Measurements from ENCODE around the gene REXO2. TPM values are rescaled to one million over a fixed set of nuclear protein-coding genes. Genes with fewer than 3 reads are reported as not detected.

REXO2 gene
- total RNA-seq, 1 experiment from 2014 or later, result 74.2 TPM

DNA sequence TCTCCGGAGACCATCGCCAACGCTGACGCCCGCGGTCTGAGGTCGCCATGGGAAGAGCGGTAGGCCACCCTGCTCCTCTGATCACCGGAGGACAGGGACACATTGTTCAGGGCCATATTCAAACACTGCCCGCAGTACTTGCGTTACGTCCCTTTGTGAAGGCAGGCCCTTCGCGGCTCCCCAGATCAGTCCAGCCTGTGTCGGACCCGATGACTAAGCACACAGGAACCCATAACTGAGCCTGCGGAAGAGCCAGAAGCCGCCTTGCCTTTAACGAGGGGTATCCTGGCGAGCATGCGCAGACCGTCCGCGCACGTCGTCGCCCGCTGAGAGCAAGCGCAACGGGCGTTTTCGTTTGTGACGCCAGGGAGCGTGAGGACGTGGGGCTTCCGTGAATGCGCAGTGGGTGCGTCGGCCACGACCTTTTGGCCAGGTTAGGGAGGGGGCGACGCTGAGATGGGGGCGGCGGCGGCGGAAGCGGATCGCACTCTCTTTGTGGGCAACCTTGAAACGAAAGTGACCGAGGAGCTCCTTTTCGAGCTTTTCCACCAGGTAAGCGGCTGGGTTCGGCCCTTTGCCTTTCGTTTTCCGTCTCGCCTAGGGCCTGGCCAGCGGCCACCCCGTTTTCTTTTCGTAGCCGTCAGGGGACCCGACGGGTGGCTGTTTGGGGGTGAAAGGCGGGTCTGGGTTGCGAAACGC is 38.9 kb upstream of the REXO2 start, which contains the start of the genes C11orf71 and RBM7:
Gene C11orf71 (minus strand): TSS at position 296 of the 699 bp plus-strand sequence. CDS start 180 bp downstream, at position 116.
Gene RBM7 (plus strand): TSS at position 451 of the 699 bp plus-strand sequence. CDS start 6 bp downstream, at position 457.
- Mint-ChIP-seq H3K4me1 (ENCODE audit: low read depth, unreplicated experiment) (peaks cover 31% of the 10 kb centered on the region), H3K36me3 (ENCODE audit: insufficient read depth, unreplicated experiment) (peaks cover 41% of the 10 kb centered on the region), H3K9me3 (ENCODE audit: low read depth, unreplicated experiment) (no peaks in the 10 kb centered on the region), H3K27ac (ENCODE audit: unreplicated experiment) (peak within 1 kb of the TSS; percentile 99), H3K27me3 (ENCODE audit: unreplicated experiment) (no peaks in the 10 kb centered on the region), H3K4me3 (ENCODE audit: low read depth, unreplicated experiment) (peak within 1 kb of the TSS; percentile 95)
- peak; percentile 90 for DNase-seq
- intact Hi-C loops (cut with micrococcal nuclease; ENCODE audit: unreplicated experiment), result loop anchor here (2.0 to 5.0 kb wide), 3 partner anchors 38 to 103 kb away; partner anchors contain the start of genes NNMT and REXO2
- BruUV-seq (replicated peaks), result no TSS peak
- TF ChIP-seq, protein P1, sequence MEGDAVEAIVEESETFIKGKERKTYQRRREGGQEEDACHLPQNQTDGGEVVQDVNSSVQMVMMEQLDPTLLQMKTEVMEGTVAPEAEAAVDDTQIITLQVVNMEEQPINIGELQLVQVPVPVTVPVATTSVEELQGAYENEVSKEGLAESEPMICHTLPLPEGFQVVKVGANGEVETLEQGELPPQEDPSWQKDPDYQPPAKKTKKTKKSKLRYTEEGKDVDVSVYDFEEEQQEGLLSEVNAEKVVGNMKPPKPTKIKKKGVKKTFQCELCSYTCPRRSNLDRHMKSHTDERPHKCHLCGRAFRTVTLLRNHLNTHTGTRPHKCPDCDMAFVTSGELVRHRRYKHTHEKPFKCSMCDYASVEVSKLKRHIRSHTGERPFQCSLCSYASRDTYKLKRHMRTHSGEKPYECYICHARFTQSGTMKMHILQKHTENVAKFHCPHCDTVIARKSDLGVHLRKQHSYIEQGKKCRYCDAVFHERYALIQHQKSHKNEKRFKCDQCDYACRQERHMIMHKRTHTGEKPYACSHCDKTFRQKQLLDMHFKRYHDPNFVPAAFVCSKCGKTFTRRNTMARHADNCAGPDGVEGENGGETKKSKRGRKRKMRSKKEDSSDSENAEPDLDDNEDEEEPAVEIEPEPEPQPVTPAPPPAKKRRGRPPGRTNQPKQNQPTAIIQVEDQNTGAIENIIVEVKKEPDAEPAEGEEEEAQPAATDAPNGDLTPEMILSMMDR (IDR thresholded peaks at IDR 0.05; ENCODE audit: unreplicated experiment), result no peak
- CTCF ChIA-PET, result interaction anchor here (0.9 kb wide), 1 partner anchor 38 kb away, joined by 3 read pairs; no protein-coding TSS in a partner anchor

DNA sequence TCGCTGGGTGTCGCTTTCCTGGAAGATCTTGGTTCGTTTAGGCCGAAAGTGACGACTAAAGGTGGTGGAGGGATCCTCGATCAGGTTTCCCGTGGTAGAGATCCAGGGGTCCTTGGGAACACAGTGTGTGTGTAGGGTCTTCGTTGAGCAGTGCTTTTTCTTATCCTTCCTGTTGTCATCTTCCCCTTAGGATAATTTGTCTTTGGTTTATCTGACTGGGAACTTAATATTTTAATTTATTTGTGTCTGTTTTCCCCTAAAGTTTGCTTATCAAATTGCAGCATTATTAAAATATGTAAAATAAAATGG is 38.4 kb upstream of the REXO2 start:
- intact Hi-C loops (cut with micrococcal nuclease; ENCODE audit: unreplicated experiment), result loop anchor here (2.0 to 5.0 kb wide), 3 partner anchors 38 to 104 kb away; partner anchors contain the start of genes NNMT and REXO2
- peaks cover 31% of the 10 kb centered on the region for H3K4me1 Mint-ChIP-seq (ENCODE audit: low read depth, unreplicated experiment)

DNA sequence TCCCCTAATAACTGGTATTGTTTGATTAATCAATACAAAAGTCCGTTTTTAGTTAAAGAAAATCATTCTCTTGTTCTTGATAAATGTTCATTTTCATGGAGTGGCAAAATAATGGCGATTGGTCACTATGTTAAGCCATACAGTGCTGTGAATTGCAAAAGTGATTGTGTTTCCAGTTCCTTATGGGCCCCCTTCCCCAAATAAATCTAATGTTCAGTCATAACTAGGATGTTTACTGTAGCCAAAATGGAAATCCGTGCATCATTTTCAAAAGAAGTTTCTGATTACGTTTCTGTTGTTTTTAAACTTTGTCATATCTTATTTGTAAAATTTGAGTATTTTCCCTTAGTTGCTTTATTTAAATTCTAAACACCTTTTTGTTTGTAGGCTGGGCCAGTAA is 38.0 kb upstream of the REXO2 start:
- intact Hi-C loops (cut with micrococcal nuclease; ENCODE audit: unreplicated experiment), result loop anchor here (2.0 to 5.0 kb wide), 3 partner anchors 37 to 104 kb away; partner anchors contain the start of genes NNMT and REXO2
- no peak for DNase-seq
- H3K9me3 Mint-ChIP-seq (ENCODE audit: low read depth, unreplicated experiment), result no peaks in the 10 kb centered on the region
- H3K36me3 Mint-ChIP-seq (ENCODE audit: insufficient read depth, unreplicated experiment), result peaks cover 41% of the 10 kb centered on the region
- peak overlapping the region; percentile 95 for H3K4me3 Mint-ChIP-seq (ENCODE audit: low read depth, unreplicated experiment)
- CTCF ChIA-PET, result no interaction called here
- H3K27ac Mint-ChIP-seq (ENCODE audit: unreplicated experiment), result peak overlapping the region; percentile 99
- peaks cover 31% of the 10 kb centered on the region for H3K4me1 Mint-ChIP-seq (ENCODE audit: low read depth, unreplicated experiment)
- TF ChIP-seq, protein P1 (IDR thresholded peaks at IDR 0.05; ENCODE audit: unreplicated experiment), result no peak
- no peaks in the 10 kb centered on the region for H3K27me3 Mint-ChIP-seq (ENCODE audit: unreplicated experiment)
- BruUV-seq (replicated peaks), result no TSS peak

More for the DNA sequence above, 38.4 kb upstream of the REXO2 start:
- no peaks in the 10 kb centered on the region for H3K9me3 Mint-ChIP-seq (ENCODE audit: low read depth, unreplicated experiment)
- no TSS peak for BruUV-seq (replicated peaks)
- peak overlapping the region; percentile 95 for H3K4me3 Mint-ChIP-seq (ENCODE audit: low read depth, unreplicated experiment)
- no peaks in the 10 kb centered on the region for H3K27me3 Mint-ChIP-seq (ENCODE audit: unreplicated experiment)
- peaks cover 41% of the 10 kb centered on the region for H3K36me3 Mint-ChIP-seq (ENCODE audit: insufficient read depth, unreplicated experiment)
- CTCF ChIA-PET, result interaction anchor here (0.9 kb wide), 1 partner anchor 37 kb away, joined by 3 read pairs; no protein-coding TSS in a partner anchor
- TF ChIP-seq, protein P1 (IDR thresholded peaks at IDR 0.05; ENCODE audit: unreplicated experiment), result no peak
- peak overlapping the region; percentile 99 for H3K27ac Mint-ChIP-seq (ENCODE audit: unreplicated experiment)
- DNase-seq, result no peak

DNA sequence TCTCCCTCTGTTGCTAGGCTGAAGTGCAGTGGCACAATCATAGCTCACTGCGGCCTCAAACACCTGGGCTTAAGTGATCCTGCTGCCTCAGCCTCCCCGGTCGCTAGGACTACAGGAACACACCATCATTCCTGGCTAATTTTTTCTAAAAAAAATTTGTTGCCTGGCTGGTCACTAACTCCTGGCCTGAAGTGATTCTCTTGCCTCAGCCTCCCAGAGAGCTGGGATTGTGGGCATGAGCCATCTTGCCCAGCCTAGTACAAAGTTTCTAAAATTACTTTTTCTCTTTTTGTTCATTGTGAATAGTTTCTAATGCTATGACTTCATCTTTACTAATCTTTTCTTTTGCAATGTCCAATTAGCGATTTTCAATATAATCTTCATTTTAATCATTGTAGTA is 26.3 kb upstream of the REXO2 start:
- no peak overlapping the region for H3K4me3 Mint-ChIP-seq (ENCODE audit: low read depth, unreplicated experiment)
- H3K36me3 Mint-ChIP-seq (ENCODE audit: insufficient read depth, unreplicated experiment), result peaks cover 10% of the 10 kb centered on the region
- CTCF ChIA-PET, result no interaction called here
- no peaks in the 10 kb centered on the region for H3K4me1 Mint-ChIP-seq (ENCODE audit: low read depth, unreplicated experiment)
- BruUV-seq (replicated peaks), result no TSS peak
- H3K9me3 Mint-ChIP-seq (ENCODE audit: low read depth, unreplicated experiment), result no peaks in the 10 kb centered on the region
- intact Hi-C loops (cut with micrococcal nuclease; ENCODE audit: unreplicated experiment), result no loop called here
- no peaks in the 10 kb centered on the region for H3K27me3 Mint-ChIP-seq (ENCODE audit: unreplicated experiment)
- no peak overlapping the region for H3K27ac Mint-ChIP-seq (ENCODE audit: unreplicated experiment)
- TF ChIP-seq, protein P1 (IDR thresholded peaks at IDR 0.05; ENCODE audit: unreplicated experiment), result no peak
- DNase-seq, result no peak
